Hematopoietic multipotent progenitor cell treated with erythropoietin and hydrocortisone succinate and interleukin-3 and kit ligand, for 17 days (in vitro differentiated cells): ENCODE results near the gene ESYT2.

Experiments used
- DNase-seq: peaks from one replicate; pipeline ENCODE4 v3.0.0-alpha.2; 2015; ENCODE audit warnings: low spot score

Gene ESYT2

DNA sequence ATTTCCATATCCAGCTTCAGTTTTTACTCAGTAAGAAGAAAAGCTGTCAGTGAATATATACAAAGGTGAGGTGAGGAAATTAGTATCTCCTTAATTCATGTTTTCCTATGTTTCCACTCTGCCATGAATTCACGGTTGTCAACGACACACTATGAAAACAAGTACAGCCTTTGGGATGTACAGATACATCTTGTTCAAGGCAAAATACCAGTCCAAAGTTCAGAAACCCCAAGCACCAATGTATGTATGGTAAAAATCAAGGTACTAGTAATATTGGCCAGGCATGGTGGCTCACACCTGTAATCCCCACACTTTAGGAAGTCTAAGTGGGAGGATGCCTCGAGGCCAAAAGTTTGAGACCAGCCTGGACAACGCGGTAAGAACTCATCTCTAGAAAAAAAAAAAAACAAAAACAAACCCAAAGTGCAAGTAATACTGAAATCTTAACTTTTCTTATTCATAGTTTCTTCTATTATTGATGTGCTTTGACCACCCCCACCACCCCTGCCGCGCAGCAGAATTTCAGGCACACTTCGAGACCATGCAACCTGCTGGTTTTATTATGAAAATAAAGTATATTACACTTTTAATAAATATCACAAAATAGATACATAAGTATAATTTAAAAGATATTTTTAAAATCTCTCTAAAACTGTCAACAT lies 3.5 kb downstream of the ESYT2 start:
- no peak for DNase-seq

- no peak for DNase-seq
Observed at GRCh38 chr7:158824028-158824427, 5.3 kb downstream of the ESYT2 start.

- DNase-seq: no peak
Observed at GRCh38 chr7:158821171-158822031, 7.9 kb downstream of the ESYT2 start.

DNA sequence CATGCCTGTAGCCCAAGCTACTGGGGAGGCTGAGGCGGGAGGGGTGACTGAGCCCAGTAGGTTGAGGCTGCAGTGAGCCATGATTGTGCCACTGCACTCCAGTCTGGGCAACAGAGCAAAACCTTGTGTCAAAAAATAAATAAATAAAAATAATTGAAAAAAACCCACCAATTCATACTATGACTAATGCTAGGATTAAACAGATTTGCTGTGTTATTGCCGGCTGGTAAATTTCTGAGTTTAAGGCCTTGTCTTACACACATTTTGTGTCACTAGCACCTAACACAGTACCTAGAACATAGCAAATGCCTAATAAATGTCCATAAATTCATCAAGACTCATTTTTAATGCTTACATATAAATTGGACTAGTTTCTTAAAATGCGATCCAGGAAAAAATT lies 8.7 kb downstream of the ESYT2 start:
- no peak for DNase-seq

DNA sequence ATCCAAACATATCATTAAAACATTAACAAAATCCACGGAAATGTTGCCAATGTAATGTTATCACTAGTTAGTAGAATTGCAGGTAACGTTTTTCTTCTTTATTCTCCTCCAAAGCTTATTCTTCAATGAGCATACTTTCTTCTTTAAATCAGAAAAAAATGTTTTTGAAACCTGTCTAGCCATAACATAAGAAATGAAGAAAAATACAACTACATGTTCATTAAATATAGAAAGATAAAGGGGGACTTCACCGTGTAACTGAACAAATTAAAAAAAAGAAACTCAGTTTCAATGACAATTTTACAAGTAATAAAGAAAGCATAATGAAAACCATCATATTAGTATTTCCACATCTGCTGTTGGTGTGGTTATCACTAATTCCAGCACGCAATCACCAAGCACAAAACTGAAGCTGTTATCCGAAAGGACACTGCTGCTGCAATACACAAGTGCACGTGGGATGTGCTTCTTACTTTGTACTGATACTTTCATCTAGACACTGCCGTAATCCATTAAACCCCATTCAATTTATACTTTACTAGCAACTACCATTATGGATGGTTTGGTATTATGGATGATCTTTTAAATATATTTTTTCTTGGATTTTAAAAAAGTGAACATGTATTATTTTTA lies 9.6 kb downstream of the ESYT2 start:
- peak; percentile 39 for DNase-seq

DNA sequence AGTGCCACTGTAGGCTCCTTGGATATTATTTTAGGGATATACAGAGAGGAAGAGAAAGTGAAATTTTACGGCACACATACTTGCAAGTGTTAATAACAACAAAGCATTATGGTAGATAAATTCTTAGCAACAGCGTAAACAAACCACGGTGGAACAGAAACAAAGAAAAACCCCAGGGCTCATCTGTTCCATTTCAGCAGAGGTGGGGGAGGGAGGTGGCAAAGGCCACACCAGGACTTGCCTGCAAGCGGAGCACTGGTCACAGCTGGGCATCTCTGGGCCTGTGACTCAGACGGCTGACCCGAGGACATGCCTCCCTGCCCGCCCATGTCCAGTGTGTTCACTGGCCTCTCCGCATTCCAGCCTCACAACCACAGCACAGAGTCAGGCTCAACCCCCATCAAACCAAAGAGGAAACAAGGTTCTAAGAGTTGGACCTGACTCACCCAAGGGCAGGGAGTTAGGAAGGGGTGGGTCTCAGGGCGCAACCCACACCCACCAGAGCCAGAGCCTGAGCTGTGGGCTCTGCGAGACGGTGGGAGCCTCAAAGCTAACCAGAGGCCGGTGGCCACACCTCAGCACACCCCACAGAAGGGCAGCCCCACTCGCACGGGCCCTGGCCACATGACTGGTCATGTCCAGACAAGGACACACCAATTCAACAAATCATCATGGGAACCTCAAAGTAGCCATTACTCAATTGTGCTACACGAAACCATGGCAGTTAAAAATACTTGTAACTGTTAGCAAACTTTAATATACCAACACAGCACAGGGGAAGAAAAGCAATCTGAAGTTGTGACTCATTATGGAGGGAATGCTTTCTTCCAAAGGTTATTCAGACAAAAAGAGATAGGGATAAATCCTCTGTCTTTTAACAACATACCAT lies 10.7 kb downstream of the ESYT2 start:
- peak; percentile 34 for DNase-seq

GRCh38 chr7:158816995-158817394 lies 12.3 kb downstream of the ESYT2 start:
- DNase-seq: no peak

DNA sequence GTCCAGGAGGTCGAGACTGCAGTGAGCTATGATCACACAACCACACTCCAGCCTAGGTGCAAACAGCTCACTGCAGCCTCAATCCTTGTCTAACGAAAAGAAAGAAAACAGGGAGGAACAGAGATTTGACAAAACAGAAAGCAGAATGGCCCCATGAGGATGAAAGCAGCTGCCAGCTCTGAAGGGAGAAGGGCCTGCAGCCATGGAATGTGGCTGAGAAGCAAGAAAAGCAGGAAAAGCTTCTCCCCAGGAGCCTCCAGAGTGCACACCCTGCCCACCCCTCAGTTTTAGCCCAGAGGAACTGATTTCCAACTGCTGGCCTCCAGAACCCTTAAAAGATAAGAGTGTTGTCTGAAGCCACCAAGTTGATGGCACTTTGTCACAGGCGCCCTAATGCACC lies 13.0 kb downstream of the ESYT2 start:
- no peak for DNase-seq

GRCh38 chr7:158815800-158816128 lies 13.5 kb downstream of the ESYT2 start:
- no peak for DNase-seq

DNA sequence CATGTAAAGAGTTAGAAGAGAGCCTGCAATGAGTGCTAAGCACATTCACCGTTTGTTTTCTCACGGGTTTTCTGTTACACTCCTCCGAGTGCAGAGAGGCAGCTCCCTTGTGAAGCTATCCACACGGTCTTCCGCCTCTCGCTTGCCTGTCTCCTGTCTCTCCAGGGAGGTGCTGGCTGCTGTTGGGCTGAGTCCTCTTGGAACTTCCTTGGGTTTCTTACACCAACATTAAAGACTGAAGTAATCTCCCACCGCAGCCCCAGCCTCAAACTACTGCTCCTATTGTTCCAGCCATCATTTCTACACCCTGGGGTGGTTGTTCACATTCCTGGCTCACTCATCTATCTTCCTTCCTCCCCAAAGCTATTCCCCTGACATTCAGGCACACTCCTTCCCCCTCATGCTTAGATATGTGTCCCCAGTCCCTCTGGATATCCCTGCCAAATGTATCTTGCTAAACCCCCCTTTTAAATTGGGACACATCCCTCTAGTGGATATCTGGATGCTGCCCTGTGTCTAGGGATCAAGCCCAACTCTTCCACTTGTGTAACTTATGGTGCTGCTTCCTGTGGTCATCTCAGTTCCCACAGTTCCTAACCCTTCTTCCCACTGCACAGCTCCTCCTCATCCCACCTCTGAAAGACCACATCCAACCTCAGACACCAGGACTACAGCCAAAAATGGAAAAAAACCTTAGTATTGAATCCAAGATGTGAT lies 14.1 kb downstream of the ESYT2 start:
- no peak for DNase-seq

DNA sequence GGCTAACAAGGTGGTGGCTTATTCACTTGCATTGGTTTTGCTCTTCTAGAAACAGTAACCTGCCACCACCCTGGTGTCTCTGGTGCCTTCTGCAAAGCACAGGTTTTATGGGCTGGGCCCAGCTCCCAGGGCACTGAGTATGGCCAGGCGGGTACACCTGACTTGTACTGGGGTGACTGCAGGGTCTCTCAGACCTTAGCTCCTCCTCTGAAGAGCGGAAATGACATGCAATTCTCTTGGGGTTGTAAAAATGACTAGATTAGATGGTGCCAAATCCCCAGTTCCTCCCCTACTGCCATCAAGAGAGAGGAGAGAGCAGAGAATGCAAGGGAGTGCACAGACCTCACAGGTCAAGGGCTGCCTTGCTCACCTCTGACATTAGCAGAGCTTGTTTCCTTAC lies 14.7 kb downstream of the ESYT2 start:
- DNase-seq: no peak

DNA sequence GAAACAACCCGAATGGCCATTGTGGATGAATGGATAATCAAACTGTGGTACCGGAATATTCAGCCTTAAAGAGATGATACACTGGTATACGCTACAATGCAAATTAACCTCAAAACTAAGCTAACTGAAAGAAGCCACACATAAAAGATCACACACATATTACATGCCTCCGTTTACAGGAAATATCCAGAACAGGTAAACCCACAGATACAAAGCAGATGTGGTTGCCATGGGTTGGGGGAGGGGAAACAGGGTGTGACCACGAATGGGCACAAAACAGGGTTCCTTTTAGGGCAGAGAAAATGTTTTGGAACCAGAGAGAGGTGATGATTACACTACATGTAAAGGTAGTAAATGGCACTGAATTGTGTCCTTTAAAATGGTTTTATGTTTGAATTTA lies 16.6 kb downstream of the ESYT2 start:
- DNase-seq: no peak

- no peak for DNase-seq
Observed at GRCh38 chr7:158811894-158812293, 17.4 kb downstream of the ESYT2 start.

DNA sequence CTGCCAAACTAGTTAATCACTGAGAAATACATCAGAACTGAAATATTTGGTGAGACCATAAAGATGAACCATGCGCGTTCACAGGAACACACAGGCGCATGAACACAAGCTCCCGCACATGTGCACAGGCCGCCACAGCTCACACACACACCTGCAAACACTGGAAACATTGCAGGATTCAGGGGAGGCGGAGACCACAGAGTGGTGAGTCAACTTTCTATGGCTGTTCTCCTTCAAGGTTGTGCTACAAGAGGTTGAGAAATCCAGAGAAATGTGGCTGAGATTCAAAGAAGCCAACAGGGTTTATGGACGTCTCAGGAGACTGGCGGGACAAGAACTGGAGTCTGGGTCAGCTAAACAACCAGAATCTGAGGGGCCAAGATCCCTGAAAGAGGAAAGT lies 17.8 kb downstream of the ESYT2 start:
- no peak for DNase-seq

DNA sequence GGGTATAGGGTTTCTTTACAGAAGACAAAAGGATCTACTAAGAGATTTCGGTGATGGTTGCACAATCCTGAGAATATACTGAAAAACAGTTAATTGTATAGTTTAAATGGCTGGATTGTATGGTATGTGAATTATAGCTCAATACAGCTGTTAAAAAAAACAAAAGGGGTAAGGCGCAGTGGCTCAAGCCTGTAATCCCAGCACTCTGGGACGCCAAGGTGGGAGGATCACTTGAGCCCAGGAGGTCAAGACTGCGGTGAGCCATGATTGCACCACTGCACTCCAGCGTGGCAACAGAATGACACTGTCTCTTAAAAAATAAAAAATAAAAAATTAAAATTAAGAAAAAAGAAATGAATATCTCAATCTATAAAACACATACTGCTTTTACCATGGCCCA lies 18.5 kb downstream of the ESYT2 start:
- DNase-seq: no peak

GRCh38 chr7:158809596-158809995 lies 19.7 kb downstream of the ESYT2 start:
- no peak for DNase-seq

GRCh38 chr7:158808126-158808525 lies 21.2 kb downstream of the ESYT2 start:
- DNase-seq: no peak

- no peak for DNase-seq
Observed at GRCh38 chr7:158805937-158806336, 23.4 kb downstream of the ESYT2 start.

DNA sequence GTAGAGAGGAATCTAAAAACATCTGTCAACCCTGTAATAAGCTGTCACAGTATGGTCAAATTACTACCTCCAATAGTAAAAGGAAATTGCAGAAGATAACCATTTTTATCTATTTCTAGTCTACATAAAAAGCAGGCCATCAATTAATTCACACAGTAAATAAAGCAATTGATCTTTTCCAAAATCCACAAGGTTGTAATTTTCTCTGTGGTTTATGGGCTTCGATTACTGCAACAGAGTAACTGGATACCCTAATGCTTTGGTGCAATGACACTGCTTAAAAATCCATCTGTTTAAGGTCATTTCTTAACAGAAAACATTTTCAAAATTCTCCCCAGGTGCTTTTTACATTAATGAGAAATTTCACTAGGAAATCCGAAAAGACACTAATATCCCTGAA lies 23.9 kb downstream of the ESYT2 start:
- DNase-seq: no peak

DNA sequence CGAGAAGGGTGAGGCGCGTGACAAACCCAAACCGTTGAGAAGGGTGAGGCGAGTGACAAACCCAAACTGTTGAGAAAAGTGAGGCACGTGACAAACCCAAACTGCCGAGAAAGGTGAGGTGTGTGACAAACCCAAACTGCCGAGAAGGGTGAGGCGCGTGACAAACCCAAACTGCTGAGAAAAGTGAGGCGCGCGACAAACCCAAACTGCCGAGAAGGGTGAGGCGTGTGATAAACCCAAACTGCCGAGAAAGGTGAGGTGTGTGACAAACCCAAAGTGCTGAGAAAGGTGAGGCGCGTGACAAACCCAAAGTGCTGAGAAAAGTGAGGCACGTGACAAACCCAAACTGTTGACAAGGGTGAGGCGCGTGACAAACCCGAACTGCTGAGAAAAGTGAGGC lies 25.0 kb downstream of the ESYT2 start:
- DNase-seq: no peak

GRCh38 chr7:158803367-158803969 lies 25.8 kb downstream of the ESYT2 start:
- DNase-seq: no peak
